ENCODE results near the gene HNRNPF.
"Not testable (repeated sequence)": the region's sequence is repeated elsewhere in the genome, so short reads cannot be mapped to it uniquely, and the experiment has no call there.

HNRNPF gene

GRCh38 chr10:43421944-43422343, 13.0 kb upstream of the HNRNPF start:
- FAIRE-seq: not testable (repeated sequence)

GRCh38 chr10:43421519-43421918, 12.5 kb upstream of the HNRNPF start:
- no peak for DNase-seq (ENCODE audit: insufficient read length, low spot score)
- no peak for FAIRE-seq

More at GRCh38 chr10:43421944-43422343, 13.0 kb upstream of the HNRNPF start:
- DNase-seq (ENCODE audit: insufficient read length, low spot score): not testable (repeated sequence)

- DNase-seq (ENCODE audit: insufficient read length, low spot score) (no peak), FAIRE-seq (no peak)
Observed at GRCh38 chr10:43421201-43421507, 12.2 kb upstream of the HNRNPF start.

GRCh38 chr10:43420369-43421200, 11.6 kb upstream of the HNRNPF start:
- peak; percentile 85 for FAIRE-seq
- DNase-seq (ENCODE audit: insufficient read length, low spot score): no peak

GRCh38 chr10:43419997-43420368, 11.0 kb upstream of the HNRNPF start:
- DNase-seq (ENCODE audit: insufficient read length, low spot score) (no peak), FAIRE-seq (no peak)

- DNase-seq (ENCODE audit: insufficient read length, low spot score) (no peak), FAIRE-seq (peak; percentile 89)
Observed at GRCh38 chr10:43417950-43418768, 9.2 kb upstream of the HNRNPF start.

- DNase-seq (ENCODE audit: insufficient read length, low spot score) (no peak), FAIRE-seq (no peak)
Observed at GRCh38 chr10:43415544-43415943, 6.6 kb upstream of the HNRNPF start.

- FAIRE-seq (no peak), DNase-seq (ENCODE audit: insufficient read length, low spot score) (no peak)
Observed at GRCh38 chr10:43411536-43411935, 2.5 kb upstream of the HNRNPF start.

GRCh38 chr10:43410345-43410744, 1.4 kb upstream of the HNRNPF start:
- FAIRE-seq: no peak
- no peak for DNase-seq (ENCODE audit: insufficient read length, low spot score)

- FAIRE-seq: peak; percentile 42
- no peak for DNase-seq (ENCODE audit: insufficient read length, low spot score)
Observed at GRCh38 chr10:43409385-43410109, 561 bp upstream of the HNRNPF start.

GRCh38 chr10:43408331-43408709, 666 bp downstream of the HNRNPF start:
- DNase-seq (ENCODE audit: insufficient read length, low spot score) (no peak), FAIRE-seq (no peak)

- FAIRE-seq (peak; percentile 93), DNase-seq (ENCODE audit: insufficient read length, low spot score) (peak; percentile 75)
Observed at GRCh38 chr10:43407576-43408330, 1.2 kb downstream of the HNRNPF start.

GRCh38 chr10:43407148-43407575, 1.8 kb downstream of the HNRNPF start:
- FAIRE-seq (no peak), DNase-seq (ENCODE audit: insufficient read length, low spot score) (no peak)

GRCh38 chr10:43404704-43405084, 4.3 kb downstream of the HNRNPF start:
- DNase-seq (ENCODE audit: insufficient read length, low spot score) (no peak), FAIRE-seq (peak; percentile 81)

GRCh38 chr10:43403911-43404703, 4.9 kb downstream of the HNRNPF start:
- DNase-seq (ENCODE audit: insufficient read length, low spot score): no peak
- FAIRE-seq: no peak

- FAIRE-seq: no peak
- no peak for DNase-seq (ENCODE audit: insufficient read length, low spot score)
Observed at GRCh38 chr10:43402880-43403452, 6.0 kb downstream of the HNRNPF start.

GRCh38 chr10:43402176-43402575, 6.8 kb downstream of the HNRNPF start:
- DNase-seq (ENCODE audit: insufficient read length, low spot score): no peak
- FAIRE-seq: no peak

- DNase-seq (ENCODE audit: insufficient read length, low spot score) (no peak), FAIRE-seq (no peak)
Observed at GRCh38 chr10:43401627-43402026, 7.4 kb downstream of the HNRNPF start.

All from GM19239 (cell line).